Tibial nerve (tissue), 4 donors: ENCODE results near the gene RTN4.

Experiments
- EP300 ChIP-seq, 2 donors: sonication (generic); formaldehyde crosslinking; IDR thresholded peaks; one replicate each; pipeline ENCODE4 v1.6.1; 2017; ENCODE audit warnings: antibody characterized with exemption in 2 of 2, mild to moderate bottlenecking in 1 of 2
- POLR2A ChIP-seq, 2 donors: fragments of 450-650 bp; IDR thresholded peaks; one replicate each; pipeline ENCODE4 v1.6.1; 2017; ENCODE audit warnings: antibody characterized with exemption in 2 of 2, mild to moderate bottlenecking in 2 of 2, moderate library complexity in 2 of 2
- TF ChIP-seq, protein P1 (sequence below), 5 experiments: fragments of 200-600 bp in 3 of 5; fragments of 450-650 bp in 2 of 5; sonication (generic) in 3 of 5; IDR thresholded peaks; one replicate each; pipeline ENCODE4 v1.5.1; 2016 to 2019; ENCODE audit warnings: antibody characterized with exemption in 5 of 5, mild to moderate bottlenecking in 3 of 5, moderate library complexity in 2 of 5

DNA sequence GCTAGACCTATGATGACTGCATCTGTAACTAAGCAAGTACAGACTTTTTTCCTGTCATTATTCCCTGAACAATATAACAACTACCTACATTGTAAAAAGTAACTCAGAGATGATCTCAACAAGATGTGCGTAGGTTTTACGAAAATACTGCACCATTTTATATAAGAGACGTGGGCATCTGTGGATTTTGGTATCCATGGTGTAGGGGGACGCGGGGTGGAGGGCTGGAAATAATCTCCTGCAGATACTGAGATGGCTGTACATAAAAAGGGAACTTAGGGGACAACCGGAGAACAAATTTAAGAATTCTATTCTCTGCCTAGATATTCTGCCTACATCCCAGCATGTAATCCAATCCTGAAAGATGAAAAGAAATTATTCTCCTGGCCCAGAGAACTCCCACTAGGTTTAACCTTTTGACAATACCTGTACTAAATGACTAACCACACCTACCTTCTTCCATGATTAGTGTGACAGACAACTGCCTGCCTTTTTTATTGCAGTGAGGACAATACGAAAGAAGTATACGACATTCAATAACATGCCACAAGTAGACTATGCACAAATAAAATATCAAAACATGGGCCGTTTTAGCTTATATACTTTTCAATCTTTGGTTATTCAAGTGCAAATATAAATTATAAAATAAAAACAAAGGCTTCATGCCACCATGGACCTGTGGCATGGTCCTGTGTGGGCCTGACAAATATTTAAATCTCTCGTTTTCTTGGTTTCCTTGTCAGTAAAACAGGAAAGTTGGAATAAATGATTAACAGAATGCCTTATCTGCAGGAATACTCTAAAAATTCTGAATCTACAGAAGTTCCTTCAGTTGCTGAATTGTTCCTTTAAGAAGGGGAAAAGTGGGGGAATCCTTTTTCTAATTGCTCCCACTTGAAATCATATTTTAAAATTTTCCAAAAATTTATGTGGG lies 46.3 kb downstream of the RTN4 start:
- TF ChIP-seq, protein P1, sequence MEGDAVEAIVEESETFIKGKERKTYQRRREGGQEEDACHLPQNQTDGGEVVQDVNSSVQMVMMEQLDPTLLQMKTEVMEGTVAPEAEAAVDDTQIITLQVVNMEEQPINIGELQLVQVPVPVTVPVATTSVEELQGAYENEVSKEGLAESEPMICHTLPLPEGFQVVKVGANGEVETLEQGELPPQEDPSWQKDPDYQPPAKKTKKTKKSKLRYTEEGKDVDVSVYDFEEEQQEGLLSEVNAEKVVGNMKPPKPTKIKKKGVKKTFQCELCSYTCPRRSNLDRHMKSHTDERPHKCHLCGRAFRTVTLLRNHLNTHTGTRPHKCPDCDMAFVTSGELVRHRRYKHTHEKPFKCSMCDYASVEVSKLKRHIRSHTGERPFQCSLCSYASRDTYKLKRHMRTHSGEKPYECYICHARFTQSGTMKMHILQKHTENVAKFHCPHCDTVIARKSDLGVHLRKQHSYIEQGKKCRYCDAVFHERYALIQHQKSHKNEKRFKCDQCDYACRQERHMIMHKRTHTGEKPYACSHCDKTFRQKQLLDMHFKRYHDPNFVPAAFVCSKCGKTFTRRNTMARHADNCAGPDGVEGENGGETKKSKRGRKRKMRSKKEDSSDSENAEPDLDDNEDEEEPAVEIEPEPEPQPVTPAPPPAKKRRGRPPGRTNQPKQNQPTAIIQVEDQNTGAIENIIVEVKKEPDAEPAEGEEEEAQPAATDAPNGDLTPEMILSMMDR (IDR thresholded peaks at IDR 0.05): no peak
- TF ChIP-seq POLR2A (IDR thresholded peaks at IDR 0.05): no peak
- TF ChIP-seq EP300 (IDR thresholded peaks at IDR 0.05): no peak
